DND-41 (cell line): ENCODE data around the gene ANKS1A.

Experiments
- ATAC-seq: fragments of 200-7000 bp; cut with Tn5 transposase; 3 replicates; pipeline ENCODE4 v1.9.1; 2021; ENCODE audit warnings: low read depth; ENCODE audit not compliant: insufficient read depth
- DNase-seq: peaks from one replicate; pipeline ENCODE4 v3.0.0-alpha.2; 2020
- H2AFZ ChIP-seq: 2 replicates; pipeline ENCODE4 v1.6.0; 2012; ENCODE audit warnings: low read depth, low read length
- H3K27ac ChIP-seq: 2 replicates; pipeline ENCODE4 v1.5.1; 2012; ENCODE audit warnings: low read length, inconsistent platforms
- H3K27me3 ChIP-seq: fragments of 200-600 bp; sonication (generic); 2 replicates; pipeline ENCODE4 v1.6.0; 2012; ENCODE audit warnings: low read length, mild to moderate bottlenecking, inconsistent platforms; ENCODE audit not compliant: insufficient read depth, poor library complexity
- H3K36me3 ChIP-seq: 2 replicates; pipeline ENCODE4 v1.5.1; 2012; ENCODE audit warnings: low read length, inconsistent platforms; ENCODE audit not compliant: insufficient read depth
- H3K4me1 ChIP-seq: 2 replicates; pipeline ENCODE4 v1.5.1; 2012; ENCODE audit warnings: mild to moderate bottlenecking, low read length; ENCODE audit not compliant: insufficient read depth
- H3K4me2 ChIP-seq: 2 replicates; pipeline ENCODE4 v1.6.0; 2012; ENCODE audit warnings: mild to moderate bottlenecking, moderate library complexity, low read length, inconsistent platforms; ENCODE audit not compliant: insufficient read depth
- H3K4me3 ChIP-seq, 2 experiments: fragments of 200-600 bp in 1 of 2; shearing (Covaris generic) in 1 of 2; 2 replicates each; pipeline ENCODE4 v1.5.1; 2012 to 2016; ENCODE audit warnings: inconsistent platforms in 2 of 2, low read length in 2 of 2, mild to moderate bottlenecking in 2 of 2, low read depth in 1 of 2, moderate library complexity in 1 of 2
- H3K79me2 ChIP-seq: 2 replicates; pipeline ENCODE4 v1.6.0; 2012; ENCODE audit warnings: low read length, inconsistent platforms; ENCODE audit not compliant: insufficient read depth
- H3K9ac ChIP-seq: 2 replicates; pipeline ENCODE4 v1.6.0; 2012; ENCODE audit warnings: low read depth, mild to moderate bottlenecking, inconsistent platforms, low read length, moderate library complexity
- H3K9me3 ChIP-seq: 2 replicates; pipeline ENCODE4 v1.5.1; 2012; ENCODE audit warnings: low read length, moderate library complexity, mild to moderate bottlenecking, inconsistent platforms; ENCODE audit not compliant: insufficient read depth, severe bottlenecking
- H4K20me1 ChIP-seq: 2 replicates; pipeline ENCODE4 v1.6.0; 2012; ENCODE audit warnings: low read length; ENCODE audit not compliant: insufficient read depth
- CTCF ChIP-seq: IDR thresholded peaks from 2 replicates; pipeline ENCODE4 v1.5.1; 2012; ENCODE audit warnings: borderline replicate concordance, low read length, moderate library complexity, mild to moderate bottlenecking; ENCODE audit not compliant: poor library complexity, severe bottlenecking; ENCODE audit errors: extremely low read depth
- EZH2 ChIP-seq: IDR thresholded peaks from 3 replicates; pipeline ENCODE4 v1.6.1; 2012; ENCODE audit warnings: borderline replicate concordance, low read depth, mild to moderate bottlenecking, moderate library complexity, low read length, inconsistent platforms; ENCODE audit not compliant: severe bottlenecking

Gene ANKS1A

GRCh38 chr6:35063701-35064280 is 174.7 kb downstream of the ANKS1A start:
- TF ChIP-seq EZH2 = no peak
- TF ChIP-seq CTCF = no peak
- H3K27me3 ChIP-seq = no peaks in the 10 kb centered on the region
- no peak overlapping the region for H3K4me3 ChIP-seq
- no peak overlapping the region for H2AFZ ChIP-seq
- DNase-seq = no peak
- no peak for ATAC-seq
- H3K9ac ChIP-seq = no peak overlapping the region
- H3K27ac ChIP-seq = no peak overlapping the region; the same call in 1 of the 2 replicates
- no peaks in the 10 kb centered on the region for H3K9me3 ChIP-seq
- peaks cover 87% of the 10 kb centered on the region for H4K20me1 ChIP-seq
- H3K4me1 ChIP-seq = peaks cover 38% of the 10 kb centered on the region
- no peaks in the 10 kb centered on the region for H3K79me2 ChIP-seq
- 0 out of 2 replicates have a peak, but pooled peaks cover 3% of the 10 kb centered on the region for H3K36me3 ChIP-seq
- H3K4me2 ChIP-seq = no peak overlapping the region

GRCh38 chr6:35064290-35064689 is 175.2 kb downstream of the ANKS1A start:
- H2AFZ ChIP-seq = no peak overlapping the region
- no peak for ATAC-seq
- no peak for DNase-seq
- peaks cover 38% of the 10 kb centered on the region for H3K4me1 ChIP-seq
- peaks cover 88% of the 10 kb centered on the region for H4K20me1 ChIP-seq
- no peak overlapping the region for H3K4me3 ChIP-seq
- TF ChIP-seq CTCF = no peak
- no peak for TF ChIP-seq EZH2
- H3K27ac ChIP-seq = no peak overlapping the region
- no peak overlapping the region for H3K4me2 ChIP-seq
- H3K79me2 ChIP-seq = no peaks in the 10 kb centered on the region
- H3K36me3 ChIP-seq = 0 out of 2 replicates have a peak, but pooled peaks cover 3% of the 10 kb centered on the region
- no peak overlapping the region for H3K9ac ChIP-seq
- no peaks in the 10 kb centered on the region for H3K27me3 ChIP-seq
- no peaks in the 10 kb centered on the region for H3K9me3 ChIP-seq

GRCh38 chr6:35064757-35065440 is 175.8 kb downstream of the ANKS1A start:
- no peak overlapping the region for H3K4me2 ChIP-seq
- DNase-seq (no peak), ATAC-seq (no peak)
- H3K27me3 ChIP-seq = no peaks in the 10 kb centered on the region
- no peak overlapping the region for H3K4me3 ChIP-seq
- H2AFZ ChIP-seq = no peak overlapping the region
- H3K36me3 ChIP-seq = 0 out of 2 replicates have a peak, but pooled peaks cover 3% of the 10 kb centered on the region
- no peak overlapping the region for H3K27ac ChIP-seq
- H3K79me2 ChIP-seq = no peaks in the 10 kb centered on the region
- TF ChIP-seq EZH2 = no peak
- TF ChIP-seq CTCF = no peak
- H3K9ac ChIP-seq = no peak overlapping the region
- peaks cover 38% of the 10 kb centered on the region for H3K4me1 ChIP-seq
- no peaks in the 10 kb centered on the region for H3K9me3 ChIP-seq
- peaks cover 82% of the 10 kb centered on the region for H4K20me1 ChIP-seq
